Lower leg skin (tissue), 3 donors: Measurements from ENCODE around the gene XCL2.

ENCODE experiments used
- POLR2A ChIP-seq, 2 donors: fragments of 450-650 bp; IDR thresholded peaks; one replicate each; pipeline ENCODE4 v1.6.1; 2016 to 2017; ENCODE audit warnings: antibody characterized with exemption in 2 of 2, mild to moderate bottlenecking in 1 of 2, moderate library complexity in 1 of 2
- TF ChIP-seq, protein P1 (sequence below), 3 donors: fragments of 450-650 bp; IDR thresholded peaks; one replicate each; pipeline ENCODE4 v1.5.1; 2016; ENCODE audit warnings: antibody characterized with exemption in 3 of 3, mild to moderate bottlenecking in 3 of 3, moderate library complexity in 2 of 3

DNA sequence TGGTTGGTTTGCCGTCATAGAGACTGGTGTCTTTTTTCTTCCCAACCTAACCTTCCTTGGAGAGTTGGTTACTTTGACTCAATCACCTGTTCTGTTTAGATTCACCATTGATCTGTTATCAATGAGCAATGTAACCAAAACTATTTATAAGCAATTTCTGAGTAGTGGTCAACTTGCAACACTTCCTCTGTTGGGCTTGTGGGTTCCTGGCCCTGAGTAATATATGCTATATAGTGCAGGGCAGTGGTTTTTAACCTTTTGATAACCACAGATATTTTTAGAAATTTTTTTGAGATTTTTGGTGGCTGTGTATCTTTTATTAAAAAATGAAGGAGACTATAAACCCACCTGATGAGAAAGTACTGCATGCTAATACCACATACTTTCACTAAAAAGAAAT, 23.2 kb upstream of the XCL2 start:
- TF ChIP-seq, protein P1, sequence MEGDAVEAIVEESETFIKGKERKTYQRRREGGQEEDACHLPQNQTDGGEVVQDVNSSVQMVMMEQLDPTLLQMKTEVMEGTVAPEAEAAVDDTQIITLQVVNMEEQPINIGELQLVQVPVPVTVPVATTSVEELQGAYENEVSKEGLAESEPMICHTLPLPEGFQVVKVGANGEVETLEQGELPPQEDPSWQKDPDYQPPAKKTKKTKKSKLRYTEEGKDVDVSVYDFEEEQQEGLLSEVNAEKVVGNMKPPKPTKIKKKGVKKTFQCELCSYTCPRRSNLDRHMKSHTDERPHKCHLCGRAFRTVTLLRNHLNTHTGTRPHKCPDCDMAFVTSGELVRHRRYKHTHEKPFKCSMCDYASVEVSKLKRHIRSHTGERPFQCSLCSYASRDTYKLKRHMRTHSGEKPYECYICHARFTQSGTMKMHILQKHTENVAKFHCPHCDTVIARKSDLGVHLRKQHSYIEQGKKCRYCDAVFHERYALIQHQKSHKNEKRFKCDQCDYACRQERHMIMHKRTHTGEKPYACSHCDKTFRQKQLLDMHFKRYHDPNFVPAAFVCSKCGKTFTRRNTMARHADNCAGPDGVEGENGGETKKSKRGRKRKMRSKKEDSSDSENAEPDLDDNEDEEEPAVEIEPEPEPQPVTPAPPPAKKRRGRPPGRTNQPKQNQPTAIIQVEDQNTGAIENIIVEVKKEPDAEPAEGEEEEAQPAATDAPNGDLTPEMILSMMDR (IDR thresholded peaks at IDR 0.05) = no peak
- no peak for TF ChIP-seq POLR2A (IDR thresholded peaks at IDR 0.05)
